ENCODE results near the gene ASIC3.

The ASIC3 gene

GRCh38 chr7:151071032-151071866, 22.9 kb downstream of the ASIC3 start:
- no peak for FAIRE-seq
- TF ChIP-seq POLR2AphosphoS5 (IDR thresholded peaks at IDR 0.05; ENCODE audit: low read depth, low read length), result no peak
- no peak for TF ChIP-seq TAF1 (IDR thresholded peaks at IDR 0.05; ENCODE audit: borderline replicate concordance, low read depth, low read length)
- no peak for TF ChIP-seq POLR2A (IDR thresholded peaks at IDR 0.05; ENCODE audit: low read depth, low read length)
- DNase-seq (ENCODE audit: insufficient read length), result no peak

- DNase-seq (ENCODE audit: insufficient read length) (no peak), FAIRE-seq (no peak)
- no peak for TF ChIP-seq TAF1 (IDR thresholded peaks at IDR 0.05; ENCODE audit: borderline replicate concordance, low read depth, low read length)
- no peak for TF ChIP-seq POLR2A (IDR thresholded peaks at IDR 0.05; ENCODE audit: low read depth, low read length)
- TF ChIP-seq POLR2AphosphoS5 (IDR thresholded peaks at IDR 0.05; ENCODE audit: low read depth, low read length), result no peak
Measured at GRCh38 chr7:151073990-151074389, 25.7 kb downstream of the ASIC3 start.

GRCh38 chr7:151074817-151075661, 26.7 kb downstream of the ASIC3 start:
- TF ChIP-seq POLR2AphosphoS5 (IDR thresholded peaks at IDR 0.05; ENCODE audit: low read depth, low read length) (no peak), TAF1 (IDR thresholded peaks at IDR 0.05; ENCODE audit: borderline replicate concordance, low read depth, low read length) (no peak), POLR2A (IDR thresholded peaks at IDR 0.05; ENCODE audit: low read depth, low read length) (no peak)
- DNase-seq (ENCODE audit: insufficient read length) (no peak), FAIRE-seq (no peak)

GRCh38 chr7:151075662-151075971, 27.3 kb downstream of the ASIC3 start:
- TF ChIP-seq POLR2AphosphoS5 (IDR thresholded peaks at IDR 0.05; ENCODE audit: low read depth, low read length) (no peak), TAF1 (IDR thresholded peaks at IDR 0.05; ENCODE audit: borderline replicate concordance, low read depth, low read length) (no peak), POLR2A (IDR thresholded peaks at IDR 0.05; ENCODE audit: low read depth, low read length) (no peak)
- no peak for FAIRE-seq
- no peak for DNase-seq (ENCODE audit: insufficient read length)

- FAIRE-seq, result no peak
- TF ChIP-seq TAF1 (IDR thresholded peaks at IDR 0.05; ENCODE audit: borderline replicate concordance, low read depth, low read length) (no peak), POLR2AphosphoS5 (IDR thresholded peaks at IDR 0.05; ENCODE audit: low read depth, low read length) (0 out of 2 replicates have a peak, but pooled peaks have one; percentile 22)
- no peak for DNase-seq (ENCODE audit: insufficient read length)
Measured at GRCh38 chr7:151075978-151076426, 27.7 kb downstream of the ASIC3 start.

GRCh38 chr7:151076863-151077704, 28.8 kb downstream of the ASIC3 start:
- no peak for DNase-seq (ENCODE audit: insufficient read length)
- TF ChIP-seq POLR2AphosphoS5 (IDR thresholded peaks at IDR 0.05; ENCODE audit: low read depth, low read length) (no peak; the same call in 1 of the 2 replicates), POLR2A (IDR thresholded peaks at IDR 0.05; ENCODE audit: low read depth, low read length) (no peak), TAF1 (IDR thresholded peaks at IDR 0.05; ENCODE audit: borderline replicate concordance, low read depth, low read length) (no peak)
- FAIRE-seq, result no peak

- no peak for FAIRE-seq
Measured at GRCh38 chr7:151077705-151078232, 29.4 kb downstream of the ASIC3 start.

GRCh38 chr7:151078233-151079040, 30.1 kb downstream of the ASIC3 start:
- TF ChIP-seq TAF1 (IDR thresholded peaks at IDR 0.05; ENCODE audit: borderline replicate concordance, low read depth, low read length) (no peak), POLR2AphosphoS5 (IDR thresholded peaks at IDR 0.05; ENCODE audit: low read depth, low read length) (peak; percentile 52; the same call in 1 of the 2 replicates), POLR2A (IDR thresholded peaks at IDR 0.05; ENCODE audit: low read depth, low read length) (peak; percentile 21; the same call in 1 of the 2 replicates)
- FAIRE-seq, result no peak
- DNase-seq (ENCODE audit: insufficient read length), result no peak

More at GRCh38 chr7:151077705-151078232, 29.4 kb downstream of the ASIC3 start:
- no peak for DNase-seq (ENCODE audit: insufficient read length)
- no peak for TF ChIP-seq POLR2A (IDR thresholded peaks at IDR 0.05; ENCODE audit: low read depth, low read length)
- no peak for TF ChIP-seq TAF1 (IDR thresholded peaks at IDR 0.05; ENCODE audit: borderline replicate concordance, low read depth, low read length)
- no peak for TF ChIP-seq POLR2AphosphoS5 (IDR thresholded peaks at IDR 0.05; ENCODE audit: low read depth, low read length)

GRCh38 chr7:151079199-151079910, 31.0 kb downstream of the ASIC3 start:
- FAIRE-seq, result no peak
- TF ChIP-seq TAF1 (IDR thresholded peaks at IDR 0.05; ENCODE audit: borderline replicate concordance, low read depth, low read length) (no peak), POLR2A (IDR thresholded peaks at IDR 0.05; ENCODE audit: low read depth, low read length) (no peak; the same call in 1 of the 2 replicates), POLR2AphosphoS5 (IDR thresholded peaks at IDR 0.05; ENCODE audit: low read depth, low read length) (no peak)
- DNase-seq (ENCODE audit: insufficient read length), result no peak

All from GM12892 (cell line).